ENCODE data around the gene GIGYF2.

The GIGYF2 gene, protein sequence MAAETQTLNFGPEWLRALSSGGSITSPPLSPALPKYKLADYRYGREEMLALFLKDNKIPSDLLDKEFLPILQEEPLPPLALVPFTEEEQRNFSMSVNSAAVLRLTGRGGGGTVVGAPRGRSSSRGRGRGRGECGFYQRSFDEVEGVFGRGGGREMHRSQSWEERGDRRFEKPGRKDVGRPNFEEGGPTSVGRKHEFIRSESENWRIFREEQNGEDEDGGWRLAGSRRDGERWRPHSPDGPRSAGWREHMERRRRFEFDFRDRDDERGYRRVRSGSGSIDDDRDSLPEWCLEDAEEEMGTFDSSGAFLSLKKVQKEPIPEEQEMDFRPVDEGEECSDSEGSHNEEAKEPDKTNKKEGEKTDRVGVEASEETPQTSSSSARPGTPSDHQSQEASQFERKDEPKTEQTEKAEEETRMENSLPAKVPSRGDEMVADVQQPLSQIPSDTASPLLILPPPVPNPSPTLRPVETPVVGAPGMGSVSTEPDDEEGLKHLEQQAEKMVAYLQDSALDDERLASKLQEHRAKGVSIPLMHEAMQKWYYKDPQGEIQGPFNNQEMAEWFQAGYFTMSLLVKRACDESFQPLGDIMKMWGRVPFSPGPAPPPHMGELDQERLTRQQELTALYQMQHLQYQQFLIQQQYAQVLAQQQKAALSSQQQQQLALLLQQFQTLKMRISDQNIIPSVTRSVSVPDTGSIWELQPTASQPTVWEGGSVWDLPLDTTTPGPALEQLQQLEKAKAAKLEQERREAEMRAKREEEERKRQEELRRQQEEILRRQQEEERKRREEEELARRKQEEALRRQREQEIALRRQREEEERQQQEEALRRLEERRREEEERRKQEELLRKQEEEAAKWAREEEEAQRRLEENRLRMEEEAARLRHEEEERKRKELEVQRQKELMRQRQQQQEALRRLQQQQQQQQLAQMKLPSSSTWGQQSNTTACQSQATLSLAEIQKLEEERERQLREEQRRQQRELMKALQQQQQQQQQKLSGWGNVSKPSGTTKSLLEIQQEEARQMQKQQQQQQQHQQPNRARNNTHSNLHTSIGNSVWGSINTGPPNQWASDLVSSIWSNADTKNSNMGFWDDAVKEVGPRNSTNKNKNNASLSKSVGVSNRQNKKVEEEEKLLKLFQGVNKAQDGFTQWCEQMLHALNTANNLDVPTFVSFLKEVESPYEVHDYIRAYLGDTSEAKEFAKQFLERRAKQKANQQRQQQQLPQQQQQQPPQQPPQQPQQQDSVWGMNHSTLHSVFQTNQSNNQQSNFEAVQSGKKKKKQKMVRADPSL (N-terminal part only)

DNA sequence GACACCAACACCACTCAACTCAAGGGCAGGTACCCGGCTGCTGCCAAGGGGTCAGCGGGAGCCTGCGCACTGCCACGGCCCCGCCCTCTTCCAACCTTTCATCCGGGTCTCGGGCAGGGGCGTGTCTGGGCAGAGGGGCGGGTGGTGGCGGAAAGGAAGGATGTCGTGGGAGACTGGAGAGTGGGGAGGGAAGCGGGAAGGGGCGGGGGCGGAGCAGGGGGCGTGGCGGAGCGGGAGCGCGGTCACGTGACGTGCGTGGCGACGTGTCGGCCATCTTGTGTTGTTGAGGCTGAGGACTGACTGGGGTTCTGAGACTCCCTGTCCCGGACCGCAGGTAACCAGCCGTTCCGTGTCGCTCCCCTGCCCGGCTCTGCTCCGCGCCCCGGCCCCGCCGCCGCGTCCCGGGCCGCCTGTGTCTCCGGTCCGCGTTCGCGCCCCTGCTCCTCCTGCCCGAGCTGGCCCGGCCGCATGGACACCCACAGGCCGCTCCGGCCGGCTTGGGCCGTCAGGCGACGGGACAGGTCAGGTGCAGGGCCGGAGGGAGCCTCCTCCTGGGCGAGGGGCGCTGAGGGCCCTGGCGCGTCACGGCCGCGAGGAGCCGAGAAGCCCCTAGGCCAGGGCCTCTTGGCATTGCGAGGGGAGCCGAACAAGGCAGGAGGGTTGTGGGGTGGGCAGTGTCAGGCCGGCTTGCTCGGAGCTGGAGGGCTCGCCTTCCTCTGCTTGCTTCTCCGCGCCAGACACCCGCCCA is at the start of gene GIGYF2:
Gene GIGYF2, plus strand, starts transcription at position 273 of the 748 bp plus-strand sequence. CDS start 37,867 bp downstream, outside the sequence.
- CTCF ChIA-PET, result interaction anchor here (0.6 kb wide), 1 partner anchor 22 kb away, joined by 5 read pairs; no protein-coding TSS in a partner anchor
- TF ChIP-seq, protein P1, sequence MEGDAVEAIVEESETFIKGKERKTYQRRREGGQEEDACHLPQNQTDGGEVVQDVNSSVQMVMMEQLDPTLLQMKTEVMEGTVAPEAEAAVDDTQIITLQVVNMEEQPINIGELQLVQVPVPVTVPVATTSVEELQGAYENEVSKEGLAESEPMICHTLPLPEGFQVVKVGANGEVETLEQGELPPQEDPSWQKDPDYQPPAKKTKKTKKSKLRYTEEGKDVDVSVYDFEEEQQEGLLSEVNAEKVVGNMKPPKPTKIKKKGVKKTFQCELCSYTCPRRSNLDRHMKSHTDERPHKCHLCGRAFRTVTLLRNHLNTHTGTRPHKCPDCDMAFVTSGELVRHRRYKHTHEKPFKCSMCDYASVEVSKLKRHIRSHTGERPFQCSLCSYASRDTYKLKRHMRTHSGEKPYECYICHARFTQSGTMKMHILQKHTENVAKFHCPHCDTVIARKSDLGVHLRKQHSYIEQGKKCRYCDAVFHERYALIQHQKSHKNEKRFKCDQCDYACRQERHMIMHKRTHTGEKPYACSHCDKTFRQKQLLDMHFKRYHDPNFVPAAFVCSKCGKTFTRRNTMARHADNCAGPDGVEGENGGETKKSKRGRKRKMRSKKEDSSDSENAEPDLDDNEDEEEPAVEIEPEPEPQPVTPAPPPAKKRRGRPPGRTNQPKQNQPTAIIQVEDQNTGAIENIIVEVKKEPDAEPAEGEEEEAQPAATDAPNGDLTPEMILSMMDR (conservative IDR thresholded peaks at IDR 0.05; ENCODE audit: low read depth), result no peak
- DNase-seq (ENCODE audit: low spot score), result peak; percentile 99
- POLR2A ChIA-PET (ENCODE audit: low non-redundant PET), result no interaction called here
- peak within 1 kb of the TSS; percentile 88 for H3K27ac ChIP-seq

DNA sequence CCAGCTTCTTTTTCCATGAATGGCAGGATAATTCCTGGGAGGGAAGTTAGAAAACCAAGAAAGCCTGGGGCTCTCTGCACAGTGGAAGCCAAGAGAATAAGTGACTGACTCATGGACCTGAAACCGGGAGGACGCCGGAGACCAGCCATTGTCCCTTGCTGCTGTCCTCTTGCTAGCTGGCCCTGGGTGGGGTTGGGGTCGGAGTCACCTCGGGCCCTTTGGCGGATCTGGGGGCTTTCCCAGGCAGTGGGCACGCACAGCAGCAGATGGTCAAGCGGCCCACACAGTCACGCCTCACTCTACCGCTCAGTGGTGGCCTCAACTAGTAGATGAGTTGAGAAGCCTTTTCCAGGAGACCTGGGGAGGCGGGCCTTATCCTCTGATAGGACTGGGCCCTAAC is 48.1 kb upstream of the GIGYF2 start:
- H3K27ac ChIP-seq, result no peak overlapping the region
- no peak for DNase-seq (ENCODE audit: low spot score)
- TF ChIP-seq, protein P1 (conservative IDR thresholded peaks at IDR 0.05; ENCODE audit: low read depth), result no peak
- POLR2A ChIA-PET (ENCODE audit: low non-redundant PET), result no interaction called here
- CTCF ChIA-PET, result interaction anchor here (0.6 to 1.2 kb wide), 2 partner anchors 16 to 19 kb away, joined by 3 to 6 read pairs; partner anchors contain the start of gene EFHD1

DNA sequence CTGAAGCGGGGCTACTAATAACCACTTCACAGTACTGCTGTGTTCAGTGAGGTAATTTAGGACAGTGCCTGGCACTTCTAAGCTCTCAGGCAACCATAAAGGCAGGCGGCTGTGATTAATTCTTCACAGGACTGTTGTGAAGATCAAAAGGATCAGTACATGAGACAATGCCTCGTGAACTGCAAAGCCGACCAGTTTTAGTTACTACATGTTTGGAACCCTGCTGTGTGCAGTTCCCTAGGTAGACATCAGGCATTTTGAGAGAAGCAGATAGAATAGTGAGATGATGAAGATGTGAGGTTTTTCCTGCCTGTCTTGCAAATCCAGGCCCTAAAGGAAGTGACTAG is 44.7 kb upstream of the GIGYF2 start:
- TF ChIP-seq, protein P1 (conservative IDR thresholded peaks at IDR 0.05; ENCODE audit: low read depth), result no peak
- ChIA-PET CTCF (no interaction called here), POLR2A (ENCODE audit: low non-redundant PET) (no interaction called here)
- DNase-seq (ENCODE audit: low spot score), result no peak
- no peak overlapping the region for H3K27ac ChIP-seq

DNA sequence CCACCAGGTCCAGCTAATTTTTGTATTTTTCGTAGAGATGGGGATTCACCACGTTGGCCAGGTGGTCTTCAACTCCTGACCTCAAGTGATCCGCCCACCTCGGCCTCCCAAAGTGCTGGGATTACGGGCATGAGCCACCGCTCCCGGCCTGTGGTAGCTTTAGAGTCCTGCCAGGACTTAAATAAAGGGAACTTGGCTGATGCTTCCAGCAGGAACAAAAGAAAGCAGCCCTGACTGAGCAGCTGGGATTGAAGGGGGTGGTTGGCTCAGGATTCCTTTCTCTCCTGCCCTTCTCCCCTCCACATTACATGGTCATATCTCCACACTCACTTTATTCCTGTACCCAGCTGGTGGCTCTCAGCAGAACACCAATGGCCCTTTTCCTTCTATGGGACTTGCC is 43.7 kb upstream of the GIGYF2 start:
- no peak overlapping the region for H3K27ac ChIP-seq
- ChIA-PET POLR2A (ENCODE audit: low non-redundant PET) (no interaction called here), CTCF (interaction anchor here (0.5 to 1.0 kb wide), 3 partner anchors 16 to 48 kb away, joined by 3 to 4 read pairs (median 4); no protein-coding TSS in a partner anchor)
- TF ChIP-seq, protein P1 (conservative IDR thresholded peaks at IDR 0.05; ENCODE audit: low read depth), result no peak
- DNase-seq (ENCODE audit: low spot score), result no peak

DNA sequence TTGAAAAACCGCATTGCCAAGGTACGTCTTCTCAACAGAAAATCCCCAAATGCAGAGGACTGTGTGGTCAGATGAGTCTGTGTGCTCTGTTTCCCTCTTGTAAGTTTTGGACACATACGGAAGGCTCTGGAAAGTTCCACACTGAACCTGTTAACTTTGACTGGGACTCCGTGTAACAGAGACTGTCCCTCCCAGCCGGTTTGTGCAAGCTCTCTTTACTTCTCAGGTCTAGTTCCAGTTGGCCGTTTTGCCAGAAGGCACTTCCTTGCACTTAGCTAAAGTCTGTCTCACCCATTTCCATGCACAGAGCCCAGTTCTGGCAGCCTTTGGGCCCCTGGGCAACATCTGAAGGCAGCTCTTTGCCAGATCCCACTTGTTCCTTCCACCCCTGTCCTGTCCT is 41.7 kb upstream of the GIGYF2 start:
- no peak overlapping the region for H3K27ac ChIP-seq
- DNase-seq (ENCODE audit: low spot score), result no peak
- TF ChIP-seq, protein P1 (conservative IDR thresholded peaks at IDR 0.05; ENCODE audit: low read depth), result no peak
- CTCF ChIA-PET, result interaction anchor here (0.6 kb wide), 1 partner anchor 49 kb away, joined by 3 read pairs; no protein-coding TSS in a partner anchor
- POLR2A ChIA-PET (ENCODE audit: low non-redundant PET), result no interaction called here

Data from RWPE1 (cell line).